Fibroblast of lung (primary cell): ENCODE data around the gene CFAP74. TPM values are rescaled to one million over a fixed set of nuclear protein-coding genes. Genes with fewer than 3 reads are reported as not detected.

ENCODE experiments used
- DNase-seq, 2 donors: peaks; one replicate each; pipeline versions ENCODE4 v3.0.0 to v3.0.0-alpha.2; 2010; ENCODE audit warnings: low read depth in 2 of 2
- H2AFZ ChIP-seq: 2 replicates; pipeline ENCODE4 v1.5.1; 2012; ENCODE audit warnings: low read length, control low read depth, inconsistent platforms
- H3K27ac ChIP-seq: 2 replicates; pipeline ENCODE4 v1.5.1; 2011; ENCODE audit warnings: low read length, control low read depth; ENCODE audit not compliant: insufficient read depth
- H3K27me3 ChIP-seq: 2 replicates; pipeline ENCODE4 v1.5.1; 2011; ENCODE audit warnings: mild to moderate bottlenecking, low read length; ENCODE audit not compliant: control insufficient read depth, insufficient read depth
- H3K36me3 ChIP-seq: 2 replicates; pipeline ENCODE4 v1.5.1; 2011; ENCODE audit warnings: low read length; ENCODE audit not compliant: control insufficient read depth, insufficient read depth
- H3K4me1 ChIP-seq: 2 replicates; pipeline ENCODE4 v1.5.1; 2011; ENCODE audit warnings: low read length; ENCODE audit not compliant: control insufficient read depth, insufficient read depth; ENCODE audit errors: extremely low read depth
- H3K4me2 ChIP-seq: 2 replicates; pipeline ENCODE4 v1.5.1; 2011; ENCODE audit warnings: low read length, control low read depth; ENCODE audit not compliant: insufficient read depth; ENCODE audit errors: extremely low read depth
- H3K4me3 ChIP-seq, 4 experiments: fragments of 200-600 bp in 1 of 4; sonication (generic) in 1 of 4; replicated peaks in 1 of 4; 2 replicates each; pipeline ENCODE4 v1.5.1; 2011 to 2016; ENCODE audit warnings: low read length in 4 of 4, low read depth in 3 of 4, mild to moderate bottlenecking in 3 of 4, control low read depth in 2 of 4, inconsistent platforms in 1 of 4, mixed read lengths in 1 of 4; ENCODE audit not compliant: insufficient read depth in 1 of 4; ENCODE audit errors: control extremely low read depth in 1 of 4
- H3K79me2 ChIP-seq: 2 replicates; pipeline ENCODE4 v1.5.1; 2012; ENCODE audit warnings: mild to moderate bottlenecking, low read length, inconsistent platforms; ENCODE audit not compliant: control insufficient read depth, insufficient read depth
- H3K9ac ChIP-seq: 2 replicates; pipeline ENCODE4 v1.5.1; 2011; ENCODE audit warnings: mild to moderate bottlenecking, low read length, control low read depth; ENCODE audit not compliant: insufficient read depth
- H3K9me3 ChIP-seq: 2 replicates; pipeline ENCODE4 v1.5.1; 2012; ENCODE audit warnings: low read depth, low read length; ENCODE audit not compliant: control insufficient read depth, insufficient read depth
- H4K20me1 ChIP-seq: 2 replicates; pipeline ENCODE4 v1.5.1; 2011; ENCODE audit warnings: low read length; ENCODE audit not compliant: control insufficient read depth, insufficient read depth; ENCODE audit errors: extremely low read depth
- EZH2 ChIP-seq: IDR thresholded peaks from 2 replicates; pipeline ENCODE4 v1.5.1; 2012; ENCODE audit warnings: low read length, control low read depth, mild to moderate bottlenecking; ENCODE audit errors: missing control alignments
- polyA plus RNA-seq, 2 donors: library from polyadenylated mRNA; depleted of rRNA in 1 of 2; stranded (reverse) in 1 of 2; unstranded in 1 of 2; fragments of >200 nt; gene quantifications; 2 replicates each; pipeline ENCODE4 v1.2.1, GENCODE V29; 2011 to 2012; ENCODE audit warnings: missing spikeins in 1 of 2
- total RNA-seq: library from RNA; depleted of rRNA; stranded (reverse); fragments of >200 nt; gene quantifications from 2 replicates; pipeline ENCODE4 v1.2.1, GENCODE V29; 2014
- TF ChIP-seq, protein P1 (sequence below), 2 donors: IDR thresholded peaks in 1 of 2; conservative IDR thresholded peaks in 1 of 2; 1 replicate in 1 of 2; 2 replicates in 1 of 2; pipeline ENCODE4 v1.5.1; 2011 to 2012; ENCODE audit warnings: low read length in 2 of 2, control low read depth in 1 of 2, inconsistent platforms in 1 of 2, low read depth in 1 of 2, mild to moderate bottlenecking in 1 of 2

CFAP74 gene
- total and polyA plus RNA-seq, 2 donors (not counting 1 experiment from before 2014, with no cell fraction given): not detected

DNA sequence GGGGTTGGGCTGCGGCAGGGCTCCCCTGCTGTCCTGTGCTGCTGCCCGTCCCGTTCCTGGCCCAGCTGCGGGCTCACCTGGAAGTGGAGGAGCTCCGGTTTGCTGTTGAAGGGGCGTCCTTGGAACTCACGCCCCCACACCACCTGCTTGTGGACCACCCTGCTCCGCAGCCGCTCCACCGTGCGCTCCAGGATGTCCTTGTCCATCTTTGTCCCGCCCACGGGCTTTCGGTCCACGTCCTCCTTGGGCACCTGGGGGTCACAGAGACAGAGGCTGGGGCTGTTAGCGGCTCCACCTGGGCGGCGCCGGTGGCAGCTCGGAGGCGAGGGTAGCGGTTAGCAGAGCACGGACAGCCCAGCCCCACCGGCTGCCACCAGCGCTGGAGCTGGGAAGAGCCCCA is 38.8 kb downstream of the CFAP74 start:
- Histone ChIP-seq H3K27me3 (peaks cover 6% of the 10 kb centered on the region), H4K20me1 (no peaks in the 10 kb centered on the region), H3K9me3 (no peaks in the 10 kb centered on the region), H3K4me2 (no peak overlapping the region), H2AFZ (no peak overlapping the region), H3K4me1 (no peaks in the 10 kb centered on the region), H3K4me3 (no peak overlapping the region), H3K9ac (no peak overlapping the region), H3K36me3 (no peaks in the 10 kb centered on the region), H3K79me2 (no peaks in the 10 kb centered on the region), H3K27ac (no peak overlapping the region)
- no peak for DNase-seq
- no peak for TF ChIP-seq EZH2
- TF ChIP-seq, protein P1, sequence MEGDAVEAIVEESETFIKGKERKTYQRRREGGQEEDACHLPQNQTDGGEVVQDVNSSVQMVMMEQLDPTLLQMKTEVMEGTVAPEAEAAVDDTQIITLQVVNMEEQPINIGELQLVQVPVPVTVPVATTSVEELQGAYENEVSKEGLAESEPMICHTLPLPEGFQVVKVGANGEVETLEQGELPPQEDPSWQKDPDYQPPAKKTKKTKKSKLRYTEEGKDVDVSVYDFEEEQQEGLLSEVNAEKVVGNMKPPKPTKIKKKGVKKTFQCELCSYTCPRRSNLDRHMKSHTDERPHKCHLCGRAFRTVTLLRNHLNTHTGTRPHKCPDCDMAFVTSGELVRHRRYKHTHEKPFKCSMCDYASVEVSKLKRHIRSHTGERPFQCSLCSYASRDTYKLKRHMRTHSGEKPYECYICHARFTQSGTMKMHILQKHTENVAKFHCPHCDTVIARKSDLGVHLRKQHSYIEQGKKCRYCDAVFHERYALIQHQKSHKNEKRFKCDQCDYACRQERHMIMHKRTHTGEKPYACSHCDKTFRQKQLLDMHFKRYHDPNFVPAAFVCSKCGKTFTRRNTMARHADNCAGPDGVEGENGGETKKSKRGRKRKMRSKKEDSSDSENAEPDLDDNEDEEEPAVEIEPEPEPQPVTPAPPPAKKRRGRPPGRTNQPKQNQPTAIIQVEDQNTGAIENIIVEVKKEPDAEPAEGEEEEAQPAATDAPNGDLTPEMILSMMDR (conservative IDR thresholded peaks at IDR 0.05 in 1 of 2, IDR thresholded peaks at IDR 0.05 in 1 of 2; ENCODE audit: low read depth in 1 of 2, low read length in 2 of 2): no peak

DNA sequence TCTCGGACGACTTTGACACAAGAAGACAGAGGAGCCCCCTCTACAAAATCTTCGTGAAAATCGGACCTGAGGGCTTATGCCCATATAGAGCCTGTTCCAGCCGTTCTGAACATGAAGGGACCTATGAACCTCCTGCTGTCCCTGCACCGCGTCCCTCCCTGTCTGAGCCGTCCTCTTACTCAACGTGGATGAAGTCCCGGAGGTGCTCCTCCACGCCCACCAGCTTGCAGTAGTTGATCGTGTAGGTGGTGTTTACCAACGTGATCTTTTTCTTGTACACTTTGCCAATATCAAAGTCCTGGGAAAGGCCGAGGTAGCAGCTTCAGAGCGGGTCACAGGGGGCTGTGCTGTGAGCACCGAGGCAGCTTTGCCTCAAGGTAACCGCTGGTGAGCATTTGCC is 40.0 kb downstream of the CFAP74 start:
- Histone ChIP-seq H2AFZ (no peak overlapping the region), H3K4me2 (no peak overlapping the region)

DNA sequence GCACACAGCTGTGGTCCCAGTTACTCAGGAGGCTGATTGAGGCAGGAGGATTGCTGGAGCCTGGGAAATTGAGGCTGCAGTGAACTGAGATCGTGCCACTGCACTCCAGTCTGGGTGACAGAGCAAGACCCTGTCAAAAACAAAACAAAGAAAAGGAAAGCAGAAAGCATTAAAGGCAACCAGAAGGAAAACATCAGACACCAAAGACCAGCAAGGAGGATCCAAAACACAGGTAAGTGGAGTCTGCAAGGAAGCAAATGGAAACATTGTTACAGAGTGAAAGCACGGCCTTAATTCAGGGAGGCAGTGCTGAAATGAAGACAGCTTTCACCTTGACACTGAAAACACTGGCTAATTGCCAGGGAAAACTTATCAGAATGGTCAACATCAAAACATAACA is 40.8 kb downstream of the CFAP74 start:
- Histone ChIP-seq H3K9ac (no peak overlapping the region), H2AFZ (no peak overlapping the region), H3K27me3 (peaks cover 6% of the 10 kb centered on the region), H3K9me3 (no peaks in the 10 kb centered on the region), H4K20me1 (no peaks in the 10 kb centered on the region), H3K4me2 (no peak overlapping the region), H3K36me3 (no peaks in the 10 kb centered on the region), H3K4me1 (no peaks in the 10 kb centered on the region), H3K4me3 (no peak overlapping the region), H3K79me2 (no peaks in the 10 kb centered on the region), H3K27ac (no peak overlapping the region)
- no peak for DNase-seq
- TF ChIP-seq EZH2: no peak
- TF ChIP-seq, protein P1 (conservative IDR thresholded peaks at IDR 0.05 in 1 of 2, IDR thresholded peaks at IDR 0.05 in 1 of 2; ENCODE audit: low read depth in 1 of 2, low read length in 2 of 2): no peak

More for the DNA sequence above, 40.0 kb downstream of the CFAP74 start:
- H3K9me3 ChIP-seq: no peaks in the 10 kb centered on the region
- peaks cover 6% of the 10 kb centered on the region for H3K27me3 ChIP-seq
- H3K36me3 ChIP-seq: no peaks in the 10 kb centered on the region
- no peak overlapping the region for H3K9ac ChIP-seq
- TF ChIP-seq, protein P1 (conservative IDR thresholded peaks at IDR 0.05 in 1 of 2, IDR thresholded peaks at IDR 0.05 in 1 of 2; ENCODE audit: low read depth in 1 of 2, low read length in 2 of 2): no peak
- no peak for TF ChIP-seq EZH2
- no peaks in the 10 kb centered on the region for H3K4me1 ChIP-seq
- no peak overlapping the region for H3K27ac ChIP-seq
- no peaks in the 10 kb centered on the region for H3K79me2 ChIP-seq
- no peaks in the 10 kb centered on the region for H4K20me1 ChIP-seq
- H3K4me3 ChIP-seq: no peak overlapping the region
- no peak for DNase-seq
